Stimulated activated CD4-positive, alpha-beta T cell treated with anti-CD3 and anti-CD28 coated beads, Interleukin-4, amount 100 ng/mL, for 1 hour (primary cell): ENCODE data around the gene EML5.
A peak's percentile ranks its signal among the peaks of the same experiment; 100 is the strongest.
"Not testable (repeated sequence)": the region's sequence is repeated elsewhere in the genome, so short reads cannot be mapped to it uniquely, and the experiment has no call there.

Experiments
- DNase-seq: peaks from one replicate; pipeline ENCODE4 v3.0.0-alpha.2; 2020

Gene EML5

GRCh38 chr14:88799522-88799921 lies 6.8 kb upstream of the EML5 start:
- DNase-seq, result no peak

DNA sequence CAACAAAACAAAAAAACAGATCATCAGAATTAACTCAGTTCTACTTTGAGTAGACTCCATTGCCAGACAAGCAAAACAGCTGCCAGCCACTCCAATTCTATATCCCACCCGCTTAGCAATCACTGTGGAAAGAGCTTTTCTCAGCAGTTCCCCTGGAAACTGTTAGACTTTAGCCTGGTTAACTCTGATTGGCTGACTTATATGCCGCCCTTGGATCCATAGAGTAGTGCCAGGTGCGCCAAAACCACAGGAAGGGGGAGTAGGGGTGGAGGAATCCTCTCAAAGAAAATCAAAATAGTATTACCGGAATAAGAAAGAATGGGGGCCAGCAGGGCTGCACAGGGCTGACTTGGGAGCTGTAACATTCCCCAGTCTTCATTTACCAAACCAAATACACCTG lies 5.4 kb upstream of the EML5 start:
- DNase-seq, result no peak

GRCh38 chr14:88793259-88793625 lies 489 bp upstream of the EML5 start:
- DNase-seq, result peak; percentile 3

- peak; percentile 2 for DNase-seq
Measured at GRCh38 chr14:88791629-88792472, 902 bp downstream of the EML5 start.

DNA sequence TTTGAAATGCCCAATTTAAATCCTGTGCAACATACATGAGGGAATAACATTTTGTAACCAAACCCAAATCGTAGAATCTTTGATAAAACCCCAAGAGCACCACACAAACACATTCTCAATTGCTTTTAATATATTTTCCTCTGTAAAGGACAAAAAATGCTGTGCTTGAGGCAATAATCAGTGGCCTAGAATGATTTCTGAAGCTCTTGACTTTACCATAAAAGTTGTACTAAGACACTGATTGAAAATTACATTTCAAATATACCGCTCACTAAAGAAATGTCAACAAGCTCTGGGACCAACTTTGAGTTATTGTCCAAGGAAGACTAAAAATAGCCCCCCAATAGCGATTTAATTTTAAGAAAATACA lies 1.5 kb downstream of the EML5 start:
- DNase-seq, result no peak

- DNase-seq, result no peak
Measured at GRCh38 chr14:88790501-88791251, 2.1 kb downstream of the EML5 start.

- DNase-seq, result not testable (repeated sequence)
Measured at GRCh38 chr14:88789573-88789972, 3.2 kb downstream of the EML5 start.

DNA sequence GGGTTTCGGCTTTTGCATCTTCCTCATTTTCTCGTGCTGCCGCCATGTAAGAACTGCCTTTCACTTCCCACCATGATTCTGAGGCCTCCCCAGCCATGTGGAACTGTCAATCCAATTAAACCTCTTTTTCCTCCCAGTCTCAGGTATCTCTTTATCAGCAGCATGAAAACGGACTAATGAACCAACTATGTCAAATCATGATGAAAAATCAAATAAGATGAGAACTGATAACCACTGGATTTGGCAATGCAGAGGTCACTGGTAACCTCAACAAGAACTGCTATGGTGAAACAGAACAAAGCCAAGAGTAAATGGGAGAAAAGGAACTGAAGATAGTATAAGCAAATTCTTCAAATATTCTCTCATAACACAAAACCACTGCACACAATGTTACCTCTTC lies 6.0 kb downstream of the EML5 start:
- no peak for DNase-seq

DNA sequence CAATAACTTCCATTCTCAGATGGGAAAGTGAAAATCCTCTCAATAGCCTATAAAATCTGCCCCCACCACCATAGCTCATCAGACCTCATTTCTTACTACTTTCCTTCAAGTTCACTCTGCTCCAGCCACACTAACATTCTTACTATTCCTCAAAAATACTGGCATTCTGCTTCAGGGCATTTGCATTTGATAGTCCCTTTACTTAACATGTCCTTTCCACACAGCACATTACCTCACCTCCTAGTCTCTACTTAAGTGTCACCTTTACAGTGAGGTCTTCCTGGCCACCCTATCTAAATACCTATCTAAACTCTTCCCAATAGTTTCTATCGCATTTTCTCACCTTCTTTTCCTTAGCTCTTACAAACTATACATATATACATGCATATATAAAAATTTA lies 6.8 kb downstream of the EML5 start:
- no peak for DNase-seq

DNA sequence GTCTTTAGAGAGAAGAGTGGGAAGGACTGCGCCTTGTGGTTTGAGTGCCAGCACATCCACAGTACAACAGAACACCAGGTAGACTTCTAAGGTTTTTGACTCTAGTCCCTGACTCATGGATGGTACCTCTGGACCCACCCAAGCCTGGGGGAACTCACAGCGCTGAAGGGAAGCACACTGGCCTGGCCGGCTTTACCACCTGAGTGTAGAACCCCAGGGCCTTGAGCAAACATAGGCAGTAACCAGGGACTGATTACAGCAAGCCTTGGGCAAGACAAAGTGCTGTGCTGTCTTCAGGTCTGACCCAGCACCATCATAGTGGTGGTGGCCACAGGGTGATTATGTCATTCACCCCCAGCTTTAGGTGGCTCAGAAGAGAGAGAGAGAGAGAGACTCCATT lies 17.2 kb downstream of the EML5 start:
- no peak for DNase-seq

DNA sequence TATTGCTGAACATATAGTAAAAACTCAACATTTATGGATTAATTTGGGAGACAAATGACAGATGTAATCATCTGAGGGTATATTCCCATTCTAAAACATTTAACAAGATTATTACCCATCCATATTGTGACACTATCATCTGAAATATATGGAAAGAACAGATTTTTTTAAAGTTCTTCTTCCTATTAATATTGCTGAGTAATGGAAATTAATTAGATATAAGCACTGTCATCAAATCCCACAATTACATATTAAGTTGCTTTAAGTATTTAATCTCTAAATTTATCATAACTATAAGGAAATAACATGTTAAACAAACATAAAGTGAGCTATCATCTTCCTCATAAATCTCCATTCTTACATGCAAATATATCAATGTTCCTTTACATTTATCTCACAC lies 22.0 kb downstream of the EML5 start:
- no peak for DNase-seq

GRCh38 chr14:88765130-88765529 lies 27.6 kb downstream of the EML5 start:
- no peak for DNase-seq

DNA sequence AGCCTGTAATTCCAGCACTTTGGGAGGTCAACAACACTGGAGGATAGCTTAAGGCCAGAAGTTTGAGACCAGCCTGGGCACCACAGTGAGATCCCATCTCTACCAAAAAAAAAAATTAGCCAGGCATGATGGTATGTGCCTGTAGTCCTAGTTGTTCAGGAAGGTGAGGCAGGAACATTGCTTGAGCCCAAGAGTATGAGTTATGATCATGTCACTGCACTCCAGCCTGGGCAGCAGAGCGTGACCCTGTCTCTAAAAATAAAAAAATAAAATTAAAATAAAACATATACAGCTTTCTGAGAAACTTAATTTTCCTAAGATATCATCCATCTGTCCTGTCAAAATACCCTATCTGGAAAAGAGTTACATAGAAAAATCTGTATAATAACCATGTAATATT lies 38.9 kb downstream of the EML5 start:
- DNase-seq, result no peak

DNA sequence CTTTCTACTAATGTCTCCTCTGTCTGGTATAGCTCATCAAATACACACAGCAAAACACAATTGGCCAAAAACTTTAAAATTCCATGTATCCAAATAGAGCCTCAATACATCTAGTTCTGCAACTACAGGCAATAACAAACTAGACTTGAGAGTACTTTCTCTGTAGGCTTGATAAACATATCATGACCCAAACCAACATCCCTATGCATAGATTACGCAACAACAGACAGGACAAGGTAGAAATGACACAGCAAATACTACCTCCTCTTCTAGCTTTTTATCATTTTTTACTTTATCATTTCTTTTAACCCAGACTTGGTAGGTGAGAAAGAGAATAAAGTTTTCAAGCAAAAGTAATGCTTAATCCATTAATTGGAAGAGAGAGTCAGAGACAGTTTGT lies 41.8 kb downstream of the EML5 start:
- DNase-seq, result no peak

- DNase-seq, result no peak
Measured at GRCh38 chr14:88750413-88750812, 42.3 kb downstream of the EML5 start.

- DNase-seq, result no peak
Measured at GRCh38 chr14:88749139-88749538, 43.6 kb downstream of the EML5 start.

- DNase-seq, result no peak
Measured at GRCh38 chr14:88748288-88748687, 44.5 kb downstream of the EML5 start.

GRCh38 chr14:88746052-88746451 lies 46.7 kb downstream of the EML5 start:
- no peak for DNase-seq

DNA sequence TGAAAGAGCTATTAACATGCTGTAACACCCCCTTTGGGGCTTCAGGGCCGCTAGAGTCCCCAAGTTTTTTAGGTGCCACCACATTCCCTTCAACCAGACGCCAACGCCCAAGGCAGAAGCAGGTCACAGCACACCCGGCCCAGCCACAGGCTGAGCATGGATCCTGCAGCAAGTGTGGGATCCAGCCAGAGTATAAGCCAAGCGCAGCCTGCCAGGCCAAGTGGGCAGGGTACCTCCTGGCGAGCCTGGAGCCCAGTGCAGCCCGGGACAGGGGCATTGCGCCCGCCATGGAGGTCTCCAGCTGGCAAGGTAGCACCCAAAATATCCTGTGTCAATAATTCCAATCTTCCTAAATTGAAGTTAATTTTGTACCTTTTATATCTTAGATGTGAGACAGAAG lies 55.5 kb downstream of the EML5 start:
- no peak for DNase-seq

DNA sequence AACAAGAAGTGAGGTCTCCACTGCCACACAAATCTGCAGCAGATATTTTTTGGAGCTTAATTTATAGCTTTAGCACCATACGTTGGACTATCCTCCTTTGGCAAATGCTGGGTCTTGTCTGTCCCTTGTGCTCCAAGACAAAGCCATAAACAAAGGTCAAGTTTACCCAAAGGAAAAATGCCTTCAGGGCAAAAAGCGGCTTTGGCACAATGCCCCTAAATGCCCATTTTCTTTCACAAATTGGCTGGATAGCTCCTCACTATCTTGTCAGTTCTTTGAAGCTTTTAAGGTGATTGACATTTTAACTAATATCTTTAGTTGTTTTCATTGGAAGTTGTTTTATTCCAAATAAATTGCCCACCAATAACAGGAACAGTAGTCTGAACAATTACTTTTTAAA lies 59.6 kb downstream of the EML5 start:
- no peak for DNase-seq

DNA sequence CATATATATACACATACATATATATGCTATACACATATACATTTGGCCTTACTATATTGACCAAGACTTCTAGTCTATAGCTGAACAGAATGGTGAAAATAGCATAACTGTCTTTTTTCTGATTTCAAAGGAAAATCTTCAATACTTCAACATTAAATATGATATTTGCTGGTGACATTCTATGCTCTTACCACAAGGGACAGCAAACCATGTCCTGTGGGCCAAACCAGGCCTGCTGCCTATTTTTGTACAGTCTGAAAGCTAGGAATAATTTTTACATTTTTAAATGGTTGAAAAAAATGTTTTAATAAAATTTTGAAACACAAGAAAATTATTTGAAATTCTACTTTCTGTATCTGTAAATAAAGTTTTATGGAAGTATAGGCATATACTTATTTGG lies 63.6 kb downstream of the EML5 start:
- no peak for DNase-seq

DNA sequence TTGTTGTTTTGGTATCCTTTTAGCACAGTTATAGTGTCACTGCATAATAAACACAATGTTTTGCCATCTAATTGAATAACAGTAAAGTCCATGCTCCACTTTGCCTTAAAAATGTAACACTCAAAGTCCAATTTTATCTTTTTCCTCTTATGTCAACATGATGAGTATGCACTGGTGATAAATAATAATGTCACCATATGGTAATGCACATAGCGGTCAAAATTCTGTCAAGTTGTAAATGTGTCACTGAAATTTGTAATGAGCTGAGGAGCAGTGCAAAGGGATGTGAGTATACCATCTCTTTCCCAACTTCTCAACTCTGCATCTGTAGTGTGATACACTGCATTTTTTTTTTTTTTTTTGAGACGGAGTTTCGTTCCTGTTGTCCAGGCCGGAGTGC lies 65.7 kb downstream of the EML5 start:
- DNase-seq, result no peak

GRCh38 chr14:88710709-88711108 lies 82.0 kb downstream of the EML5 start:
- DNase-seq, result no peak

- no peak for DNase-seq
Measured at GRCh38 chr14:88707088-88707487, 85.7 kb downstream of the EML5 start.

- DNase-seq, result no peak
Measured at GRCh38 chr14:88706425-88706824, 86.3 kb downstream of the EML5 start.
